ENCODE measurements around the gene CYTL1. TPM values are rescaled to one million over a fixed set of nuclear protein-coding genes. Genes with fewer than 3 reads are reported as not detected.

The CYTL1 gene
- total RNA-seq, 1 donor from 2014 or later = not detected

GRCh38 chr4:4995908-4996265 is 23.4 kb downstream of the CYTL1 start:
- peaks cover 13% of the 10 kb centered on the region for H3K27me3 Mint-ChIP-seq (ENCODE audit: unreplicated experiment)
- no peaks in the 10 kb centered on the region for H3K4me1 Mint-ChIP-seq (ENCODE audit: low read depth, unreplicated experiment)
- H3K27ac Mint-ChIP-seq (ENCODE audit: unreplicated experiment) = no peak overlapping the region
- no peak for DNase-seq
- TF ChIP-seq CTCF (IDR thresholded peaks at IDR 0.05; ENCODE audit: partially characterized antibody, unreplicated experiment) = no peak
- H3K36me3 Mint-ChIP-seq (ENCODE audit: unreplicated experiment) = no peaks in the 10 kb centered on the region
- H3K4me3 Mint-ChIP-seq (ENCODE audit: unreplicated experiment) = no peak overlapping the region
- no peaks in the 10 kb centered on the region for H3K9me3 Mint-ChIP-seq (ENCODE audit: unreplicated experiment)

- peak; percentile 85 for DNase-seq
- no peaks in the 10 kb centered on the region for H3K36me3 Mint-ChIP-seq (ENCODE audit: unreplicated experiment)
- no peaks in the 10 kb centered on the region for H3K9me3 Mint-ChIP-seq (ENCODE audit: unreplicated experiment)
- H3K4me3 Mint-ChIP-seq (ENCODE audit: unreplicated experiment) = no peak overlapping the region
- H3K27me3 Mint-ChIP-seq (ENCODE audit: unreplicated experiment) = peaks cover 13% of the 10 kb centered on the region
- no peaks in the 10 kb centered on the region for H3K4me1 Mint-ChIP-seq (ENCODE audit: low read depth, unreplicated experiment)
- peak; percentile 95 for TF ChIP-seq CTCF (IDR thresholded peaks at IDR 0.05; ENCODE audit: partially characterized antibody, unreplicated experiment)
- no peak overlapping the region for H3K27ac Mint-ChIP-seq (ENCODE audit: unreplicated experiment)
These were observed 24.0 kb downstream of the CYTL1 start for GRCh38 chr4:4995103-4995907.

GRCh38 chr4:4994312-4995097 is 24.8 kb downstream of the CYTL1 start:
- DNase-seq = no peak
- H3K4me3 Mint-ChIP-seq (ENCODE audit: unreplicated experiment) = no peak overlapping the region
- no peak overlapping the region for H3K27ac Mint-ChIP-seq (ENCODE audit: unreplicated experiment)
- peaks cover 13% of the 10 kb centered on the region for H3K27me3 Mint-ChIP-seq (ENCODE audit: unreplicated experiment)
- H3K36me3 Mint-ChIP-seq (ENCODE audit: unreplicated experiment) = no peaks in the 10 kb centered on the region
- no peaks in the 10 kb centered on the region for H3K4me1 Mint-ChIP-seq (ENCODE audit: low read depth, unreplicated experiment)
- no peak for TF ChIP-seq CTCF (IDR thresholded peaks at IDR 0.05; ENCODE audit: partially characterized antibody, unreplicated experiment)
- no peaks in the 10 kb centered on the region for H3K9me3 Mint-ChIP-seq (ENCODE audit: unreplicated experiment)

GRCh38 chr4:4992833-4993232 is 26.4 kb downstream of the CYTL1 start:
- no peak overlapping the region for H3K27ac Mint-ChIP-seq (ENCODE audit: unreplicated experiment)
- H3K36me3 Mint-ChIP-seq (ENCODE audit: unreplicated experiment) = peaks cover 4% of the 10 kb centered on the region
- peaks cover 13% of the 10 kb centered on the region for H3K27me3 Mint-ChIP-seq (ENCODE audit: unreplicated experiment)
- no peak for DNase-seq
- no peak overlapping the region for H3K4me3 Mint-ChIP-seq (ENCODE audit: unreplicated experiment)
- H3K9me3 Mint-ChIP-seq (ENCODE audit: unreplicated experiment) = no peaks in the 10 kb centered on the region
- no peaks in the 10 kb centered on the region for H3K4me1 Mint-ChIP-seq (ENCODE audit: low read depth, unreplicated experiment)
- TF ChIP-seq CTCF (IDR thresholded peaks at IDR 0.05; ENCODE audit: partially characterized antibody, unreplicated experiment) = no peak
